Measurements from ENCODE around the gene ZNF385A.
A peak's percentile ranks its signal among the peaks of the same experiment; 100 is the strongest.

ZNF385A gene

DNA sequence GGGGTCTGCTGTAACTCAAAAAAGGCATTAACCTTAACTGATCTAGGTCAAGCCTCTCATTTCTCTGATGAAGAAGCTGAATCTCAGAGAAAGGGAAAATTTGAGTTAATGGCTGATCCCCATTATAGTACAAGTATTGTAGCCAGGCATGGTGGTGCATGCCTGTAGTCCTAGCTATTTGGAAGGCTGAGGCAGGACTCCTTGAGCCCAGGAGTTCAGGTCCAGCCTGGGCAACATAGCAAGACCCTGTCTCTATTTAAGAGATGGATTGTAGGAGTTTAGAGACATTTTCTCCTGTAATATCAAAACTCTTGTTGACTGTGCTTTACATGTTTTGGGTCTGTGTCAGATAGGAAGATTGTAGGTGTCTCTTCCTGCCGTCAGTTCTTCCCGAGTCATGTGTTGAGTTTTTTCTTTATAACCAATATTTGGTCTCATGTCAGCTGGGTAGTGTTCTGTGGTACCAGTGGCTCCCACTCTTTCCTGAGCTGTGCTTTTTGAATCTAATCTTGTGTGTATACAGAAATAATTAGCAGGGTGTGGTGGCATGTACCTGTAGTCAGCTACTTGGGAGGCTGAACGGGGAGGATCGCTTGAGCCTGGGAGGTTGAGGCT lies 51.0 kb downstream of the ZNF385A start:
- H3K4me3 ChIP-seq (ENCODE audit: control insufficient read depth, low read depth, low read length) = no peak overlapping the region
- TF ChIP-seq, protein P1, sequence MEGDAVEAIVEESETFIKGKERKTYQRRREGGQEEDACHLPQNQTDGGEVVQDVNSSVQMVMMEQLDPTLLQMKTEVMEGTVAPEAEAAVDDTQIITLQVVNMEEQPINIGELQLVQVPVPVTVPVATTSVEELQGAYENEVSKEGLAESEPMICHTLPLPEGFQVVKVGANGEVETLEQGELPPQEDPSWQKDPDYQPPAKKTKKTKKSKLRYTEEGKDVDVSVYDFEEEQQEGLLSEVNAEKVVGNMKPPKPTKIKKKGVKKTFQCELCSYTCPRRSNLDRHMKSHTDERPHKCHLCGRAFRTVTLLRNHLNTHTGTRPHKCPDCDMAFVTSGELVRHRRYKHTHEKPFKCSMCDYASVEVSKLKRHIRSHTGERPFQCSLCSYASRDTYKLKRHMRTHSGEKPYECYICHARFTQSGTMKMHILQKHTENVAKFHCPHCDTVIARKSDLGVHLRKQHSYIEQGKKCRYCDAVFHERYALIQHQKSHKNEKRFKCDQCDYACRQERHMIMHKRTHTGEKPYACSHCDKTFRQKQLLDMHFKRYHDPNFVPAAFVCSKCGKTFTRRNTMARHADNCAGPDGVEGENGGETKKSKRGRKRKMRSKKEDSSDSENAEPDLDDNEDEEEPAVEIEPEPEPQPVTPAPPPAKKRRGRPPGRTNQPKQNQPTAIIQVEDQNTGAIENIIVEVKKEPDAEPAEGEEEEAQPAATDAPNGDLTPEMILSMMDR (conservative IDR thresholded peaks at IDR 0.05; ENCODE audit: control insufficient read depth, insufficient read depth, low read depth, low read length) = no peak
- DNase-seq (ENCODE audit: low read depth) = no peak

DNA sequence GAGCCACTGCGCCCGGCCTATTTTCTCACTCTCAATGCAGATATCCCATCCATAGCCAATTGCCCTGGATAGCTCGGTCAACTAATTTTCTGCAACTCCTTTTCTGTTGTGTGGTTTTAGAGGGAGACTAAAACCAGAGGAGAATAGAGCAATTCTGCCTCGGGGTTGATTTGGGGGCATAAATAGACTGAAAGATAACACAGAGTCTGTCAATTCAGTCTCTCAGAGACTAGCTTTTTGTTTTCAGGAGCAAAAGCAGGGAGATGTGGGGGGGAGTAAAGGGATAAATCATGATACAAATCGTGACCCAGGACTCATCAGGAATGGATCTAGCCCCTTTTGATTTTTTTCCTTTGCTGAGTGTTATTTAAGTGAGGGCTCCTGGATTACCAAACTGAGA lies 53.1 kb downstream of the ZNF385A start:
- TF ChIP-seq, protein P1 (conservative IDR thresholded peaks at IDR 0.05; ENCODE audit: control insufficient read depth, insufficient read depth, low read depth, low read length) = no peak
- no peak overlapping the region for H3K4me3 ChIP-seq (ENCODE audit: control insufficient read depth, low read depth, low read length)
- DNase-seq (ENCODE audit: low read depth) = no peak

DNA sequence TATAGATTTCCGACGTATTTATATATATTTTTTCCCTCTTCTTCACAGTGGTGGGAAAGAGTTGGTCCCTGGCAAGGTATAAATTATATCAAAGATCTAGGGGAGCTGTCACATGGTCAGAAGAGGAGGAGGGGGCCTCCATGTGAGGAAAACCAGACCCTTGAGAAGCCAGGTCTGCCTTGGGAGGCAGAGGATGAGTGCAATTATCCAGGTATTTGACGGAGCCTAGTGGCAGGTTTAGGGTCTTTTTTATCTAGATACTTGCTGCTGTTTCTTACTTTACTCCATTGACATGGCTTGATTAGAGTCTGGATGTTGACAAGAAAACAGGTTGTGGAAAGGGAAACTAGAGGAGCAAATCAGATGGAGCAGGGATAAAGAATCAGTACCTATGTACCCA lies 54.1 kb downstream of the ZNF385A start:
- no peak overlapping the region for H3K4me3 ChIP-seq (ENCODE audit: control insufficient read depth, low read depth, low read length)
- DNase-seq (ENCODE audit: low read depth) = no peak
- TF ChIP-seq, protein P1 (conservative IDR thresholded peaks at IDR 0.05; ENCODE audit: control insufficient read depth, insufficient read depth, low read depth, low read length) = no peak

DNA sequence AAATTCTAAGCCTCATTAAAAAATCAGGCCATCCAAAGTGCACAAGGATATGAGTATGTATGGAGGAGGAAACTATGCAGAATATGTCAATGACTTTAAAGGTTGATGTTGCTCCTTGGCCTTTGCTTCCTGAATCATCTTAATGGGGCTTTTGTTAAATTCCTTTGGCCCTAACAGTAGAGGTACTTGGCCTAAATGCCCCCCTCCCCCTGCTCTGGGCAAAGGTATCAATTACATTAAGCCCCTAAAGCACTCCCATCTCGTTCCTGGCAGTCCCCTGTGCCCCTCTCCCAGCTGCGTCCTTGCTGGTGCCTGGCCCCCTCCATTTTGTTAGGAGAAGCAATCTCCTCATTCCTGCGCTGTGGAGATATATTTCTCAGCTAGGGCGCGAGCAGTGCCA lies 54.8 kb downstream of the ZNF385A start:
- no peak overlapping the region for H3K4me3 ChIP-seq (ENCODE audit: control insufficient read depth, low read depth, low read length)
- TF ChIP-seq, protein P1 (conservative IDR thresholded peaks at IDR 0.05; ENCODE audit: control insufficient read depth, insufficient read depth, low read depth, low read length) = no peak
- no peak for DNase-seq (ENCODE audit: low read depth)

DNA sequence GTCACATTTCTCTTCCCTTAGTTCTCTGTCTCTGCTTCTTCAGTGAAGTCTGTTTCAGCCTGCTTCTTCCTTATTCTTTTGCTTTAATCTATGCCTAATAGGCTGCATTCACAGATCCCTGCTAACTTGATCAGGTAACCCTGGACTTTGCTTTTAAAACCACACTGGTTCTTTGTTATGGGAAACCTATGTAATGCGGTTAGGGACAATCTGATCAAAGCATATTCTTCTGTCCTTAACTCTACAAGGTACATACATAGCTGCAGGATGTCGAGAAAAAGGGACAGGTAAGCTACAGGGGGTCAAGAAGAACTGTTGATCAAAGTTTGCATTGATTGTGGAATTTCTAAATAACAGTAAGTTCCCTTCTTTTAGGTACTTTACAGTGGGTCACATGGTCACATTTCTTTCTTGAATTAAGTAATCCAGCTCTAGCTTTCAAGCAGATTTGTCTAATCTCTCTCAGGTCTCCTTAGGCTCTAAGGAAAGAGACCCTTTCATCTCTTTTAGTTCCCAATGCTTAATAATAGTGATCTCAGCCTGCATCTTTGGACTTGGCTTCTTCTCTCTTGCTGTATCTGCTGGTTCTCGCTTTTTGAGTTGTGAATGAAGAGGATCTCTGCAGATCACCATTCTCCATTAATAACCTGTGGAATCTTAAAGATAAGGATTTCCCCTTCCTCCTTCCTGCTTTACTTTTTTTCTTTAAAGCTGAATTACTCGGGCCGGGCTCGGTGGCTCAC lies 55.8 kb downstream of the ZNF385A start:
- TF ChIP-seq, protein P1 (conservative IDR thresholded peaks at IDR 0.05; ENCODE audit: control insufficient read depth, insufficient read depth, low read depth, low read length) = no peak
- DNase-seq (ENCODE audit: low read depth) = no peak
- H3K4me3 ChIP-seq (ENCODE audit: control insufficient read depth, low read depth, low read length) = no peak overlapping the region

DNA sequence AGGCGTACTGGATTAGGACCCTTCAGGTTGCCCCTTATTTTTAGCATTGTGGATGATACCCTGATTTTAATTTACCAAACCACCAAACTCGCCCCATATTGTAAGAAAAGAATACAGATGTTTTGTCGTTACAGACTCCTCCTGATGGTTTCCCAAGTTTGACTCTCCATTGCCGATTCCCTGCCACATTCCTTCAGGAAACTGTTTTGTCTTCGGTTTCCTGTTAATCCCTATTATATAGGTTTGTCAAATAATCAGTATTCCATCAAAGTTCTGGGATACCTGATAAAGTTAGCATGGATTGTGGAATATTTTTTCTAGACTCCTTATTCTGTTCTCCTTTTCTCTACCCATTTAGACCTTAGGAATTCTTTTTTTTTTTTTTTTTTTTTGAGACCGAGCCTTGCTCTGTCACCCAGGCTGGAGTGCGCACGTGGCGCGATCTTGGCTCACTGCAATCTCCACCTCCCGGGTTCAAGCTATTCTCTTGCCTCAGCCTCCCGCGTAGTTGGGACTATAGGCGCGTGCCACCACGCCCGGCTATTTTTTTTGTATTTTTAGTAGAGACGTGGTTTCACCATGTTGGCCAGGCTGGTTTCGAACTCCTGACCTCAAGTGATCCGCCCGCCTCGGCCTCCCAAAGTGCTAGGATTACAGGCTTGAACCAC lies 59.0 kb downstream of the ZNF385A start:
- H3K4me3 ChIP-seq (ENCODE audit: control insufficient read depth, low read depth, low read length) = peak overlapping the region; percentile 98
- peak; percentile 19 for DNase-seq (ENCODE audit: low read depth)

Data from fibroblast of mammary gland (primary cell).